ENCODE results near the gene OR8K1.

DNA sequence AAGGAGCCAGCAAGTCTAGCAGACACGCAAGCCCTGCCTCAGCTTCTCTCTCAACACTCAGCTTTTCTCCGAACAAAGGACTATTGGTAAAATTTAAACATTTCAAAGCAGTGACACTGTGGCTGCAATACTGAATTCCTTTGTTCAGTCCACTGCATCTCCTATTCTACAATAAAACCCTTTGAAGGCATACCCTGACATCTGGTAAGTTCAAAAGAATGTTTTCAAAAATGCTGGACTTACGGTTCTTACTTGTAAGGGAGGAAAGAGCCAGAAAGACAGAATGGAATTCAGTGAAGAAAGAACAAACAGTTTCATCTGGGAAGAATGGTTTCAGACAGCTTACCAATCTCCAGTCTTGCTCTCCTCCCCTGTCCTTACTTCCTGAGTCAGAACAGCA is 12.7 kb upstream of the OR8K1 start:
- TF ChIP-seq POLR2A (IDR thresholded peaks at IDR 0.05) (no peak), EP300 (IDR thresholded peaks at IDR 0.05) (no peak), POLR2AphosphoS5 (IDR thresholded peaks at IDR 0.05) (no peak)
- TF ChIP-seq, protein P1, sequence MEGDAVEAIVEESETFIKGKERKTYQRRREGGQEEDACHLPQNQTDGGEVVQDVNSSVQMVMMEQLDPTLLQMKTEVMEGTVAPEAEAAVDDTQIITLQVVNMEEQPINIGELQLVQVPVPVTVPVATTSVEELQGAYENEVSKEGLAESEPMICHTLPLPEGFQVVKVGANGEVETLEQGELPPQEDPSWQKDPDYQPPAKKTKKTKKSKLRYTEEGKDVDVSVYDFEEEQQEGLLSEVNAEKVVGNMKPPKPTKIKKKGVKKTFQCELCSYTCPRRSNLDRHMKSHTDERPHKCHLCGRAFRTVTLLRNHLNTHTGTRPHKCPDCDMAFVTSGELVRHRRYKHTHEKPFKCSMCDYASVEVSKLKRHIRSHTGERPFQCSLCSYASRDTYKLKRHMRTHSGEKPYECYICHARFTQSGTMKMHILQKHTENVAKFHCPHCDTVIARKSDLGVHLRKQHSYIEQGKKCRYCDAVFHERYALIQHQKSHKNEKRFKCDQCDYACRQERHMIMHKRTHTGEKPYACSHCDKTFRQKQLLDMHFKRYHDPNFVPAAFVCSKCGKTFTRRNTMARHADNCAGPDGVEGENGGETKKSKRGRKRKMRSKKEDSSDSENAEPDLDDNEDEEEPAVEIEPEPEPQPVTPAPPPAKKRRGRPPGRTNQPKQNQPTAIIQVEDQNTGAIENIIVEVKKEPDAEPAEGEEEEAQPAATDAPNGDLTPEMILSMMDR (IDR thresholded peaks at IDR 0.05), result no peak

Measured in sigmoid colon (tissue), 4 donors.